Effector memory CD8-positive, alpha-beta T cell (primary cell): Measurements from ENCODE around the gene RUVBL1.

Experiments
- ATAC-seq: fragments of 150-1000 bp; cut with Tn5 transposase; replicated peaks from 2 replicates; pipeline ENCODE4 v1.10.0; 2021; ENCODE audit warnings: mild to moderate bottlenecking, moderate library complexity
- DNase-seq, 3 experiments: peaks; one replicate each; pipeline ENCODE4 v3.0.0; 2021
- H3K27ac Mint-ChIP-seq, 2 donors: one replicate each; pipeline ENCODE4 v1.8.0; 2022; ENCODE audit warnings: mild to moderate bottlenecking in 2 of 2, mixed read lengths in 2 of 2, moderate library complexity in 2 of 2
- H3K27me3 Mint-ChIP-seq, 2 donors: one replicate each; pipeline ENCODE4 v1.8.0; 2022; ENCODE audit warnings: mixed read lengths in 2 of 2
- H3K36me3 Mint-ChIP-seq: one replicate; pipeline ENCODE4 v1.8.0; 2022; ENCODE audit warnings: mild to moderate bottlenecking, moderate library complexity, mixed read lengths; ENCODE audit not compliant: insufficient read depth
- H3K4me1 Mint-ChIP-seq, 2 donors: one replicate each; pipeline ENCODE4 v1.8.0; 2022; ENCODE audit warnings: low read depth in 2 of 2, mixed read lengths in 2 of 2
- H3K4me3 Mint-ChIP-seq, 2 donors: one replicate each; pipeline ENCODE4 v1.8.0; 2022; ENCODE audit warnings: mild to moderate bottlenecking in 2 of 2, mixed read lengths in 2 of 2, moderate library complexity in 2 of 2
- H3K9me3 Mint-ChIP-seq, 2 donors: one replicate each; pipeline ENCODE4 v1.8.0; 2022; ENCODE audit warnings: mixed read lengths in 2 of 2

The RUVBL1 gene

DNA sequence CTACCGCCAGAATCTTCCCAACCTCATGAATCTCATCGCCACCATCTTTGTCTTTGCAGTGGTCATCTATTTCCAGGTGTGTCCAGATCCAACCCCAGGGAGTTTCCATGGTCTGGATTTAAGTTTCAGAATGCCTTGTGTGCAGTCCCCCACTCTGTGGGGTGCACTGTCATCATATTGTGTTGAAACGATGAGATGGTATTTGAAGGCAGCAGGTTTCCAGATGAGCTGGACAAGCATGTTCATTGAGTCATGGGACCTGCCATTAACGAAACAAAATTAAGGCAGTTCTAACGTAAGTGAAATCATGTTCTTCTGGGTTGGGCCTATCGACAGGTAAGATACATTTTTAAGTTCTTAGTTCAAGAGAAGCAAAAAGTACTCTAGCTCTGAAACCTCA is 58.6 kb downstream of the RUVBL1 start:
- H3K4me1 Mint-ChIP-seq, result peaks cover 17 to 27% of the 10 kb centered on the region in 2 donors
- H3K4me3 Mint-ChIP-seq, result no peak overlapping the region
- H3K36me3 Mint-ChIP-seq, result peaks cover 93% of the 10 kb centered on the region
- DNase-seq (no peak), ATAC-seq (no peak)
- H3K27ac Mint-ChIP-seq, result peak overlapping the region in 1 of 2 donors; percentile 1
- no peaks in the 10 kb centered on the region for H3K27me3 Mint-ChIP-seq
- H3K9me3 Mint-ChIP-seq, result no peaks in the 10 kb centered on the region

DNA sequence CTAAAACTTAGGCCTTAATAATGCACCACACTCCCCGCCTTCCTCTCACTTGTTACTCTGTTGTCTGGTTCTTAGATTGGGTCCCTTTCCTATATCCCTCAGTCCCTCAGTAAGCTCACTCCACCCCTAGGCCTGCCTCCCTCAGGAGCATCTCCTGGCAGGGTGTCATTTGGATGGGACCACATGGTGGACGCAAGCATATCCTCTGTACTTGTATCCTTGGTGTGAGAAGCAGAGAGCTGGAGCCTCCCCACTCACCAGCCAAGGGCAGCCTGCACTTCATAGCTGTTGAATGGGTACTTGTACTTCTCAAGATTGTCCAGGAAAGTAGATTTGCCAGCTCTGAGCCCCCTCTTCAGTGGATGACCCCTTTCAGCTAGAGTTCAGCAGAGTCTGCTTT is 59.7 kb downstream of the RUVBL1 start:
- Mint-ChIP-seq H3K27me3 (no peaks in the 10 kb centered on the region), H3K36me3 (peaks cover 95% of the 10 kb centered on the region), H3K9me3 (no peaks in the 10 kb centered on the region), H3K27ac (peak overlapping the region; percentile 1 to 45), H3K4me1 (peaks cover 20 to 30% of the 10 kb centered on the region in 2 donors), H3K4me3 (no peak overlapping the region)
- DNase-seq, result no peak
- no peak for ATAC-seq

DNA sequence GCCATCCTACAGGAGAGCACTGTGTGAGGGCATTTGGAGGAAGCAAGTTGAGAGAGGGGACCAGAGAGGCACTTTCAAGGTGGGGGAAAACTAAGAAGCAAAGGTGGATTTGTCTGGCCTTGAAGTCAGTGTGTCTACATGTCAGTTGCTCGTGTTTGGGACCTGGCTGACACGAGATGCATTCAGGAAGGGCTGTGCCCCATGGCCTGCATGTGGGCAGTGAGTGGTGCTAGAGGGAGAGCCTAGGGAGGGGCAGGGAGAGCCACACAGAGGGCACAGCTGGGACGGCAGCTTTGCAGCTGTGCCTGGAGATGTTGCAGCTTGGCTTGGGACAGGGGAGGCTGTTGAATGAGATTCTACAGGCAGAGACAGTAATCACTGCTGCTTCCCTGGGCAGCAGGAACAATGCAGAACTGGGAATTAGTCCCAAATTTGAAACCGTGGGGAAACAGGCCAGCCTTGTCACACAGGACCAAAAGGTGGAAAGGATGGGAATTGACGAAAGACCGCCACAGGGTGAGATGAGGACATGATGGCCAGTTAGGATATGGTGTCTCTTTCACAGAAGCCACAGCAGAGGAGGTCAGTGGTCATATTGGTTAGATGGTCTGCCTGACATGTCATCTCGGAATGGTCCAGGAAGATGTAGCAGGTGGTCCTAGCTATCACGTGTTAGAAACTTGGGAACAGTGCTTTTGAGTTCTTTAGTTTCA is 61.4 kb downstream of the RUVBL1 start:
- Mint-ChIP-seq H3K27me3 (no peaks in the 10 kb centered on the region), H3K4me1 (peaks cover 16 to 25% of the 10 kb centered on the region in 2 donors), H3K36me3 (peaks cover 97% of the 10 kb centered on the region), H3K4me3 (no peak overlapping the region), H3K9me3 (no peaks in the 10 kb centered on the region), H3K27ac (peak overlapping the region in 1 of 2 donors; percentile 55)
- no peak for ATAC-seq
- DNase-seq, result no peak

DNA sequence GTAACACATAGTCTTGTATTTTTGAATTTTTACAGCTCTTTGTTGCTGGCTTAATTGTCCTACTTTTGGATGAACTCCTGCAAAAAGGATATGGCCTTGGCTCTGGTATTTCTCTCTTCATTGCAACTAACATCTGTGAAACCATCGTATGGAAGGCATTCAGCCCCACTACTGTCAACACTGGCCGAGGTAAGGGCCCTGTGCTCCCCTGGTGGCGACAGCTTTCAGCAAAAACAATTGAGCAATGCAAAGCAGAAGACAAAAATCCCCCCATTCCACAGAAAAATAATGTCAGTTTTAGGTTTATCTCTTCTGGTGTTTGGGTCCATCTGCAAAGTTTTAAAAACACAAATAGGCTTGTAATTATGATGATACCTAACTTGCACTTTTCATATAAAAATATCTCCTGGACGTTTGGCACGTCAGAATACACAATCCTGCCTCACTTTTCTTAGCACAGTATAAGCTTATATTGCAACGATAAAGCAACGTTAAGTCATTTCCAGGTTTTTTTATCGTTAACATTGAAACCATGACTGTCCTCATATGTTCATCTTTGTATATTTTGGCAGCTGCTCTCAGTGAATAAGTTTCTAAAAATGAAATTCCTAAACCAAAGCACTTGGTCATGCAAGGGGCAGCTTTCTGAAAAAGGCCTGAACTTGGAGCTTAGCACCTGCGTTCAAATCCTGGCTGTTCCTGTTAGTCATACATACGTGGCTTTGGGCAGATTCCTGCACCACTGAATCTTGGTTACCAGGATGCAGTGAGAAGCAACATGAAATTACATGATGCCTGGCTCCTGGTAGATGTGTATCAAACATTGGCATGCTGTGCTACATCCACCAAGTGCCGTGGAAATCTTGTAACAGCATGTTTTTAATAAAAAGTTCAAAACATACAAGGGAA is 62.9 kb downstream of the RUVBL1 start:
- Mint-ChIP-seq H3K27ac (peak overlapping the region in 1 of 2 donors; percentile 68), H3K27me3 (no peaks in the 10 kb centered on the region), H3K4me3 (no peak overlapping the region), H3K4me1 (peaks cover 20 to 27% of the 10 kb centered on the region in 2 donors), H3K9me3 (no peaks in the 10 kb centered on the region), H3K36me3 (peaks cover 94% of the 10 kb centered on the region)
- no peak for DNase-seq
- no peak for ATAC-seq

DNA sequence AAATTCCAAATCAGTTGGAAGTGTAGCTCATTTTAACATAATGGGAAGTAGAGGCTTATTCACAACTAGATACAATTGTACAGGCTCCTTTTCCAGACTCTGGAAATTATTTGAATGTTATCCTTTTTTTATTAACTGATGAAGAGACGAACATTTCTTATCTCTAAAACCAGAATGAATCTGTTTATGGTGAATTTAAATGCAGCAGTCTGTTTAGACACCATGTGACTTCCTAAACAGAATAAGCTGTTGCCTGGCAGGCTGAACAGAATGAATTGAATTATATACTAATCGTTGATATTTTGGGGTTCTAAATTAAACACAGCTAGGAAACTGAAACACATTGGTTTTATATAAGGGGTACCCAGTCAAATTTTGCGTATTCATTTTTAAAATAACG is 67.4 kb downstream of the RUVBL1 start:
- H3K4me3 Mint-ChIP-seq, result no peak overlapping the region
- H3K36me3 Mint-ChIP-seq, result peaks cover 81% of the 10 kb centered on the region
- DNase-seq (no peak), ATAC-seq (no peak)
- H3K27me3 Mint-ChIP-seq, result no peaks in the 10 kb centered on the region
- no peak overlapping the region for H3K27ac Mint-ChIP-seq
- H3K9me3 Mint-ChIP-seq, result no peaks in the 10 kb centered on the region
- peaks cover 43 to 46% of the 10 kb centered on the region in 2 donors for H3K4me1 Mint-ChIP-seq

DNA sequence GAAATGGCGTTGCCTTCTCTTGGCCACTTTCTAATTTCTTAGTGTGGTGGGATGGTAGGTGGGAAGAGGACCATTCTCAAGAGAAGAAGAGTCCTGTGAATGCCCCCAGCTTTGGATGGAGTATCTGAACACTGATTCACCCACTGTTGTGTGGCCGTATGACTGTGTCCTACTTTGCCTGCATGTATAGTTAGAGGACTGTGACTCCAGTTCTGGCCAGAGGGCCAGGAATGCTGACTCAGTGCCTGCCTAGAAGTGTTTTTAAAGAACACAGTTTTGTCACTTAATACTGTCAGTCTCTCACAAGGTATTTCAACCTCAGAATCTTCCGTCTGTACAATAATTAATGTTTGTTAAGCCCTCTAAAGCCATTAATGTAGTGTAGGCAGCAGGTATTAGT is 69.2 kb downstream of the RUVBL1 start:
- peaks cover 42 to 45% of the 10 kb centered on the region in 2 donors for H3K4me1 Mint-ChIP-seq
- no peak for DNase-seq
- H3K4me3 Mint-ChIP-seq, result peak overlapping the region; percentile 94 to 98
- H3K27me3 Mint-ChIP-seq, result no peaks in the 10 kb centered on the region
- H3K9me3 Mint-ChIP-seq, result no peaks in the 10 kb centered on the region
- H3K27ac Mint-ChIP-seq, result peak overlapping the region; percentile 94 to 97
- no peak for ATAC-seq
- peaks cover 62% of the 10 kb centered on the region for H3K36me3 Mint-ChIP-seq

DNA sequence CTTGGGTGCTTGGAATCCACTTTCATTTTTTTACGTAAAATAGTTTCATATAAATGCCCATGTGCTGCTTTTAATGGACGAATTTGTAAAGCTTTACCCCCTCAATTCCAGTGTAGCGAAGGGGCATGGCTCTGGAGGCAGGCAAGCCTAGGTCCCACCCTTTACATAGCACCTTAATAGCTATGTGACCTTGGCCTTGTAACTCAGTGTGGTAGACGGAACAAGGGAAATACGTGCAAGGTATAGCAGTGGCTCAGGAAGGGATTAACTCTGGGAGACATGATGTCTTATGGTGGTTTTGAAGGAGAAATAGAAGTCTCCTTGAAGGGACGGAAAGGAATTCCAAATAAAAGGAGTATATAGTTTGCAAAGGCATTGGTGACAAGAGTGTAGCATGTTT is 70.0 kb downstream of the RUVBL1 start:
- no peaks in the 10 kb centered on the region for H3K9me3 Mint-ChIP-seq
- no peak for ATAC-seq
- peaks cover 55% of the 10 kb centered on the region for H3K36me3 Mint-ChIP-seq
- peak overlapping the region; percentile 94 to 98 for H3K4me3 Mint-ChIP-seq
- peak overlapping the region; percentile 94 to 97 for H3K27ac Mint-ChIP-seq
- H3K27me3 Mint-ChIP-seq, result no peaks in the 10 kb centered on the region
- DNase-seq, result no peak
- peaks cover 42 to 45% of the 10 kb centered on the region in 2 donors for H3K4me1 Mint-ChIP-seq

DNA sequence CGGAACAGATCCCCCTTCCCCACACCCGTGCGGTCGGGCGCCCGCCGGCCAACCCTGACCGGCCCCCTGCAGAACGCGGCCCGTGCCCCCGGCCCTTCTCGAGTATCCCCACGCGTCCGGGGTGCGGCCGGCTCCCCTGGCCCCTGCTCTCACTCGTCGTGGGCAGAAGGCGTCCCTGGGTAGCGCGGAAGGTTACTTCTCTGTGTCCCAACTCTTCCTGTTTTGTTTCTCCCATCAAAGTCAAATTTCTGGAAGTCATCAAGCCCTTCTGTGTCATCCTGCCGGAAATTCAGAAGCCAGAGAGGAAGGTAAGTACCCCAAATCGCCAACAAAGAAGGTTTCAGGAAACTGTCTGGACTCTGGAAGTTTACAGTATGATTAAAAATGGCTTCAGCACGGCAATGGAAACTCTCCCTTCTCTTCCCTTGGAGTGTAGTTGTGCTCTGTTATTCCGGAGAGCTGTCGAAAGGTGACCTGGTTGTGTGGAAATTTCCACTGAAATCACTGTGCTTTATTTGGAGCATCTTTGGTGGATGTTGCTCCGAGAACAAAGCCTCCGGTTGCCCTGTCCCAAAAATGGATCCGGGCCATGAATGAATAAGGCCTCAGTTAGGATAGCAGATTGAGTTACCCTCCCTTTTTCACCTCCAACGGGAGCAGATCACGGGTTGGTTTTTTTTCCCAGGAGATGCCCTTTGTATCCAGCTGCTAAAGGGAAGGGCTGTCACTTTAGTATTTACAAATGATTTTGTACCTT is 70.8 kb downstream of the RUVBL1 start:
- Mint-ChIP-seq H3K27ac (peak overlapping the region; percentile 94 to 97), H3K4me3 (peak overlapping the region; percentile 94 to 98), H3K27me3 (no peaks in the 10 kb centered on the region), H3K36me3 (peaks cover 47% of the 10 kb centered on the region), H3K4me1 (peaks cover 42 to 45% of the 10 kb centered on the region in 2 donors), H3K9me3 (no peaks in the 10 kb centered on the region)
- DNase-seq, result no peak
- ATAC-seq, result peak; percentile 6

DNA sequence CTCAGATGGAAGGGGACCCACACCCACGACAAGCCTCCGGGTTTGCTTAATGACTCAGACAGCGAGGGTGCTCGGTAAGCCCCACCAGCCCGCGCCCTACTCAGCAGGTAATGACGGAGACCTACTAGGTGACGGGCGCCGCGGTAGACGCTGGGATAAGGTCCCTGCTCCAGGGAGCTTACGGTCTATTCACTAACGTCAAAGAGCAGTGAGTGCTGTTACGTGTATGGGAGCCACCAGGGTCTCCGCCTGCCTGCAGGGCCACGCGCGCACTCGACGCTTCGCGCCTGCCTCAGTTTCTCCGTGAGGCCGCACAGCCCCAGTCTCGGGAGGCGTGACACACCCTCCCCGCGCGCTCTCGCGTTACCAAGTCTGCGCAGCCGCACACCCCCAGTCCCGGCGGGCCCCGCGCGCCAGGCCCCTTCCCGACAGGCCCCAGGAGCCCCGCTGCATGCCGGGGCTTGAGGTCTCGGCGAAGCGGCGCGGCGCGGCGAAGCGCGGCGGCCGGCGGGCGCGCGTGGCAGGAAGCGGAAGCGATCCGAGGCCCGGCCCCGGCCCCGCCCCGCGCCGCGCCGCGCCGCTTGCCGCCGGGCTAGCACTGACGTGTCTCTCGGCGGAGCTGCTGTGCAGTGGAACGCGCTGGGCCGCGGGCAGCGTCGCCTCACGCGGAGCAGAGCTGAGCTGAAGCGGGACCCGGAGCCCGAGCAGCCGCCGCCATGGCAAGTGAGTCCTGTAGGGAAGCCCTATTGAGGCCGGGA is 71.6 kb downstream of the RUVBL1 start, which contains the start of gene SEC61A1:
SEC61A1 (plus strand) TSS at position 601 of the 758 bp plus-strand sequence; CDS start at position 717, 116 bp downstream.
- peaks cover 39% of the 10 kb centered on the region for H3K36me3 Mint-ChIP-seq

DNA sequence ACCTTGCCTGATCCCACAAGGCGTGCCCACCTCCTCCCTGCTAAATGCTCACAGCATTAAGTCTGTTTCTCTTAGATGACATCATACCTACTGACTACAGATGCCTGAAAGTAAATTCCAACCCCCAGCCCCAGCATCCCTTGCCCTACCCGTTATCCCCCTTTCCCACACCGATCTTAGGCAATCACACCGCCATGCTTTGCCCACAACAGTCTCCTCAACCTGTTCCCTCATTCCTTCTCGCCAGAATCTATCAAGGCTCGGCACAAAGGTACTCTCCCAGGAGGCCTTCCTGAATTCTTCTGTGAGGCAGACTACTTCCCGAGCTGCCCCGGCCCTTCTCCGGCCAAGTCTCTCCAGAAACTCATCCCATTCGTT is 72.2 kb downstream of the RUVBL1 start:
- Mint-ChIP-seq H3K36me3 (peaks cover 35% of the 10 kb centered on the region), H3K27me3 (peaks cover under 1 to 6% of the 10 kb centered on the region in 2 donors), H3K27ac (peak overlapping the region; percentile 94 to 97), H3K4me1 (peaks cover 42% of the 10 kb centered on the region in 2 donors), H3K4me3 (peak overlapping the region; percentile 94 to 98), H3K9me3 (no peaks in the 10 kb centered on the region)
- ATAC-seq, result no peak
- DNase-seq, result no peak

More for the DNA sequence above, 71.6 kb downstream of the RUVBL1 start, which contains the start of gene SEC61A1:
- DNase-seq, result peak; percentile 92 to 94 (median 93)
- peaks cover 0 to 2% of the 10 kb centered on the region in 2 donors for H3K27me3 Mint-ChIP-seq
- H3K9me3 Mint-ChIP-seq, result no peaks in the 10 kb centered on the region
- peak; percentile 92 for ATAC-seq
- peak within 1 kb of the TSS; percentile 94 to 97 for H3K27ac Mint-ChIP-seq
- peak within 1 kb of the TSS; percentile 94 to 98 for H3K4me3 Mint-ChIP-seq
- peaks cover 42 to 43% of the 10 kb centered on the region in 2 donors for H3K4me1 Mint-ChIP-seq

DNA sequence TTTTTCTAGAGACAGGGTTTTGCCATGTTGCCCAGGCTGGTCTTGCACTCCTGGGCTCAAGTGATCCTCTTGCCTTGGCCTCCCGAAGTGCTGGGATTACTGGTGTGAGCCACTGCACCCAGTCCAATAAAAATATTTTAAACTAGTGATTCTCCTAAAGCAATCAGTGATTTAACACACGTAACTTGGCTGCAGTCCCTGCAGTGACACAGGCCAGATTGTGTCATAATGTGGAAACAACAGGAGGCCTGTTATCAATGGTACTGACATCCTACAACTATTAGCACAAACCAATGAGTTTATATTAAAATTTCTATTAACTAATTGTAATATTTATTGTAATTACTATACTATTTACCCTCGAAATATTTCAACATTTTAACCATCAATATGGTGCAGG is 73.0 kb downstream of the RUVBL1 start:
- Mint-ChIP-seq H3K27me3 (peaks cover 9 to 12% of the 10 kb centered on the region in 2 donors), H3K27ac (no peak overlapping the region), H3K4me3 (peak overlapping the region in 1 of 2 donors; percentile 94), H3K36me3 (peaks cover 27% of the 10 kb centered on the region), H3K9me3 (no peaks in the 10 kb centered on the region), H3K4me1 (peaks cover 39% of the 10 kb centered on the region in 2 donors)
- DNase-seq, result no peak
- ATAC-seq, result no peak

DNA sequence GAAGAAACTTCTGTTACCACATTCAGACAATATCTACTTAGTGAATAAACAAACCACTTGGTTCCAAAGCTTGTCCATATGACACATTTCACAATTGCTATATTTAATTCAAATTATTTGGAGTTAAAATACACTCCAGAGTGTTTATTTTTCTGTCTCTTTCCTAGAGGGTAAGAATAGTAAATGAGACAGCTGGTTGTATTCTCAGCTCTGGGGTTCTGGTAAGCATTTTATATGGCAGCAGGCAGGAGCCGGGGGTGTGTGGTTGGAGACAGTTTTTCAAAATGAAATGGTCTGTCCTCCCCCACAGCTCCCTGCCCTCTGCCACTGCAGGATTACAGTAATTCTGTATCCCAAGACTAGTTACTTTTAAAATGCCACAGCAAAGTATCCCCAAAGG is 82.3 kb downstream of the RUVBL1 start:
- ATAC-seq (no peak), DNase-seq (no peak)
- Mint-ChIP-seq H3K9me3 (no peaks in the 10 kb centered on the region), H3K36me3 (no peaks in the 10 kb centered on the region), H3K27me3 (peaks cover 7 to 11% of the 10 kb centered on the region in 2 donors), H3K27ac (no peak overlapping the region), H3K4me1 (no peaks in the 10 kb centered on the region), H3K4me3 (no peak overlapping the region)
